ENCODE data around the gene ZKSCAN2.

Gene ZKSCAN2

DNA sequence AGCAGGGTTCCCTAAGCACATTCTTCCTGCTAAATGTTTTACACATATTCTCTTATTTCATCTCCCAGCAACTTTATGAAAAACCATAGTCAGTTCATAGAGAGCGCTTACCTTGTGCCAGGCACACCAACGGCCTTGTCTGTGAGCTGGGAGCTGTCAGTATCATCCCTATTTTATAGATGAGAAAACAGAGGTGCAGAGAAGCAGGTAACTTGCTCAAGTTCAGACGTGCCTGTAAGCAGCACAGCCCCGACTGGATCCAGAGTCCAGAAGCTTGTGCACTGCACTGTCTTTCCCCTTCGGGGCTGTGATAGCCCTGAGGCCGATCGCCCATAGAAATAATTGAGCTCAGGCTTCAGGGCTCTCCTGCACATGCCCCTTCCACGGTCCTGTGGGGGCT lies 34.7 kb downstream of the ZKSCAN2 start:
- Histone ChIP-seq H3K36me3 (replicated peaks; ENCODE audit: insufficient read depth, low read length) (no peaks in the 10 kb centered on the region), H3K27me3 (replicated peaks; ENCODE audit: insufficient read depth, low read length) (no peaks in the 10 kb centered on the region), H3K9me2 (replicated peaks; ENCODE audit: insufficient read depth, low read length) (no peaks in the 10 kb centered on the region), H3K4me3 (ENCODE audit: low read length) (no peak overlapping the region), H3K4me2 (ENCODE audit: low read depth, low read length) (no peak overlapping the region), H3K9ac (ENCODE audit: low read length) (no peak overlapping the region), H4K20me1 (ENCODE audit: insufficient read depth, low read length) (no peaks in the 10 kb centered on the region), H3K9me3 (replicated peaks; ENCODE audit: insufficient read depth, low read length) (no peaks in the 10 kb centered on the region), H3F3A (ENCODE audit: insufficient read depth, low read length) (no peaks in the 10 kb centered on the region), H3K79me2 (ENCODE audit: low read length) (no peaks in the 10 kb centered on the region), H3K4me1 (ENCODE audit: low read length) (no peaks in the 10 kb centered on the region), H2AFZ (ENCODE audit: low read length) (no peak overlapping the region), H3K27ac (ENCODE audit: low read length) (no peak overlapping the region)
- no peak for TF ChIP-seq EZH2 (optimal IDR thresholded peaks at IDR 0.05; ENCODE audit: low read depth, low read length)
- DNase-seq: no peak

DNA sequence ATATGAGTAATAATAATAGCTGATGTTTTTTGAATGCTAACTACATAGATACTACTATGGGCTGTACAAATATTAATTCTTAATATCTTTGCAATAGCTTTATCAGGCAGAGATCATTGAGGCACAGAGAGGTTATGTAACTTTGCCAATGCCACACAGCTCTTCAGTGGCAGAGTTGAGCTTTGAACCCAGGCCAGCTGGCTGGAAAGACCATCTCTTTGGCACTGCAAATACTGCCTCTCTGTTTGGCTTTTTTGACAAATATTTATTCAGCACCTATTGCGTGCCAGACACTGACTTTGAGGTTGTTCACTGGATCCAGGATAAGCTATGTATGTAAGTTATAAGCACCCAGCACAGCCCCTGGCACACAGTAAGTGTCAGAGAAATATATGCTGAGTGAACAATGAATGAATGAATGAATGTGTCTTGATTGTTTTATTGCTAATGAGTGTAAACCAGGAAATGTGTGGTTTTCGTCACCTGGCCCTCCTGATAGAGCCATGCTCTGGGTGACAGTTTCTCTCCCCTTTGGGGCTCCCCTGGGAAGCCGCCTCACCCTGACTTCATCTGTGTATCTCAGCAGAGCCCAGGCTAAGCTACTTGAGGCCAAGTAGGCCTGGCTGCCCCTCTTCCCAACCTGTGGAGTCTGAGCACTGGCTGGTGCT lies 38.4 kb downstream of the ZKSCAN2 start:
- Histone ChIP-seq H3K79me2 (ENCODE audit: low read length) (no peaks in the 10 kb centered on the region), H3K9ac (ENCODE audit: low read length) (no peak overlapping the region), H3K4me2 (ENCODE audit: low read depth, low read length) (no peak overlapping the region), H2AFZ (ENCODE audit: low read length) (no peak overlapping the region), H3K9me2 (replicated peaks; ENCODE audit: insufficient read depth, low read length) (no peaks in the 10 kb centered on the region), H3K27me3 (replicated peaks; ENCODE audit: insufficient read depth, low read length) (no peaks in the 10 kb centered on the region), H3K27ac (ENCODE audit: low read length) (no peak overlapping the region), H3K4me3 (ENCODE audit: low read length) (no peak overlapping the region), H3K4me1 (ENCODE audit: low read length) (no peaks in the 10 kb centered on the region), H3K9me3 (replicated peaks; ENCODE audit: insufficient read depth, low read length) (no peaks in the 10 kb centered on the region), H3F3A (ENCODE audit: insufficient read depth, low read length) (no peaks in the 10 kb centered on the region), H3K36me3 (replicated peaks; ENCODE audit: insufficient read depth, low read length) (no peaks in the 10 kb centered on the region), H4K20me1 (ENCODE audit: insufficient read depth, low read length) (no peaks in the 10 kb centered on the region)
- TF ChIP-seq, protein P1, sequence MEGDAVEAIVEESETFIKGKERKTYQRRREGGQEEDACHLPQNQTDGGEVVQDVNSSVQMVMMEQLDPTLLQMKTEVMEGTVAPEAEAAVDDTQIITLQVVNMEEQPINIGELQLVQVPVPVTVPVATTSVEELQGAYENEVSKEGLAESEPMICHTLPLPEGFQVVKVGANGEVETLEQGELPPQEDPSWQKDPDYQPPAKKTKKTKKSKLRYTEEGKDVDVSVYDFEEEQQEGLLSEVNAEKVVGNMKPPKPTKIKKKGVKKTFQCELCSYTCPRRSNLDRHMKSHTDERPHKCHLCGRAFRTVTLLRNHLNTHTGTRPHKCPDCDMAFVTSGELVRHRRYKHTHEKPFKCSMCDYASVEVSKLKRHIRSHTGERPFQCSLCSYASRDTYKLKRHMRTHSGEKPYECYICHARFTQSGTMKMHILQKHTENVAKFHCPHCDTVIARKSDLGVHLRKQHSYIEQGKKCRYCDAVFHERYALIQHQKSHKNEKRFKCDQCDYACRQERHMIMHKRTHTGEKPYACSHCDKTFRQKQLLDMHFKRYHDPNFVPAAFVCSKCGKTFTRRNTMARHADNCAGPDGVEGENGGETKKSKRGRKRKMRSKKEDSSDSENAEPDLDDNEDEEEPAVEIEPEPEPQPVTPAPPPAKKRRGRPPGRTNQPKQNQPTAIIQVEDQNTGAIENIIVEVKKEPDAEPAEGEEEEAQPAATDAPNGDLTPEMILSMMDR (IDR thresholded peaks at IDR 0.05; ENCODE audit: low read length): no peak
- TF ChIP-seq EZH2 (optimal IDR thresholded peaks at IDR 0.05; ENCODE audit: low read depth, low read length) (no peak), EZH2phosphoT487 (IDR thresholded peaks at IDR 0.05; ENCODE audit: low read length) (no peak)
- no peak for DNase-seq

DNA sequence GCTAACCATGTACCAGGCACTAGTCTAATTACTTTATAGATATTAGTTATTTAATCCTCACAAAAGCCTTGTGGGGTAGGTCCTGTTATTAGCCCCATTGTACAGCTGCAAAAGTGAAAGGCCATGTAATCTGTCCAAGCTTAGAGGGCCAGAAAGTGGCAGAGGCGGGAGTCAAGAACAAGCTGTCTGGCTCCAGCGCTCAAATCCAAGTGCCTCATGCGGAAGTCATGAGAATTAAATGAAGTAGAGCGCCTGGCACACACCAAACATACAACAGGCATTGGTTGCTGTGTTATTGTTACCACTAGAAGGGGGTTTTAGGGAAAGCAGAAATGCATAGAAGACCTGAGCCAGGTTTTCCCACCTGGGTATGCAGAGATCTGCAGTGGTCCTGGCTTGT lies 39.7 kb downstream of the ZKSCAN2 start:
- H3K27ac ChIP-seq (ENCODE audit: low read length): no peak overlapping the region
- no peaks in the 10 kb centered on the region for H3K9me2 ChIP-seq (replicated peaks; ENCODE audit: insufficient read depth, low read length)
- DNase-seq: no peak
- no peak overlapping the region for H3K9ac ChIP-seq (ENCODE audit: low read length)
- H3K4me2 ChIP-seq (ENCODE audit: low read depth, low read length): no peak overlapping the region
- no peaks in the 10 kb centered on the region for H3K27me3 ChIP-seq (replicated peaks; ENCODE audit: insufficient read depth, low read length)
- H3K36me3 ChIP-seq (replicated peaks; ENCODE audit: insufficient read depth, low read length): no peaks in the 10 kb centered on the region
- H2AFZ ChIP-seq (ENCODE audit: low read length): no peak overlapping the region
- H3F3A ChIP-seq (ENCODE audit: insufficient read depth, low read length): no peaks in the 10 kb centered on the region
- H3K4me1 ChIP-seq (ENCODE audit: low read length): no peaks in the 10 kb centered on the region
- no peaks in the 10 kb centered on the region for H3K79me2 ChIP-seq (ENCODE audit: low read length)
- TF ChIP-seq EZH2 (optimal IDR thresholded peaks at IDR 0.05; ENCODE audit: low read depth, low read length) (no peak), EZH2phosphoT487 (IDR thresholded peaks at IDR 0.05; ENCODE audit: low read length) (no peak)
- TF ChIP-seq, protein P1 (IDR thresholded peaks at IDR 0.05; ENCODE audit: low read length): no peak
- H3K4me3 ChIP-seq (ENCODE audit: low read length): no peak overlapping the region
- H3K9me3 ChIP-seq (replicated peaks; ENCODE audit: insufficient read depth, low read length): no peaks in the 10 kb centered on the region
- H4K20me1 ChIP-seq (ENCODE audit: insufficient read depth, low read length): no peaks in the 10 kb centered on the region

DNA sequence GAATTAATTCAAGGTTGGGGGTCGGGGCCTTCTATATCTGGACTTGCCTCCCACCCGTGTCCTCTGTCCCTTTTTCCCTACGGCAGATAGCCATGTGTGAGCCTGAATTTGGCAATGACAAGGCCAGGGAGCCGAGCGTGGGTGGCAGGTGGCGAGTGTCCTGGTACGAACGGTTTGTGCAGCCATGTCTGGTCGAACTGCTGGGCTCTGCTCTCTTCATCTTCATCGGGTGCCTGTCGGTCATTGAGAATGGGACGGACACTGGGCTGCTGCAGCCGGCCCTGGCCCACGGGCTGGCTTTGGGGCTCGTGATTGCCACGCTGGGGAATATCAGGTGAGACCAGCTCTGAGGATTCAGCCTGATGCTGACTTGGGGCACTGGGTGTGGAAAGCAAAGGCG lies 40.5 kb downstream of the ZKSCAN2 start:
- no peaks in the 10 kb centered on the region for H3K36me3 ChIP-seq (replicated peaks; ENCODE audit: insufficient read depth, low read length)
- no peak for DNase-seq
- H3K4me2 ChIP-seq (ENCODE audit: low read depth, low read length): no peak overlapping the region
- no peak overlapping the region for H3K9ac ChIP-seq (ENCODE audit: low read length)
- no peaks in the 10 kb centered on the region for H3K9me2 ChIP-seq (replicated peaks; ENCODE audit: insufficient read depth, low read length)
- no peaks in the 10 kb centered on the region for H3K4me1 ChIP-seq (ENCODE audit: low read length)
- H3K4me3 ChIP-seq (ENCODE audit: low read length): no peak overlapping the region
- no peaks in the 10 kb centered on the region for H3K9me3 ChIP-seq (replicated peaks; ENCODE audit: insufficient read depth, low read length)
- no peak overlapping the region for H2AFZ ChIP-seq (ENCODE audit: low read length)
- H4K20me1 ChIP-seq (ENCODE audit: insufficient read depth, low read length): no peaks in the 10 kb centered on the region
- H3K79me2 ChIP-seq (ENCODE audit: low read length): no peaks in the 10 kb centered on the region
- no peaks in the 10 kb centered on the region for H3K27me3 ChIP-seq (replicated peaks; ENCODE audit: insufficient read depth, low read length)
- H3K27ac ChIP-seq (ENCODE audit: low read length): no peak overlapping the region
- no peak for TF ChIP-seq EZH2 (optimal IDR thresholded peaks at IDR 0.05; ENCODE audit: low read depth, low read length)
- no peak for TF ChIP-seq EZH2phosphoT487 (IDR thresholded peaks at IDR 0.05; ENCODE audit: low read length)
- TF ChIP-seq, protein P1 (IDR thresholded peaks at IDR 0.05; ENCODE audit: low read length): no peak
- H3F3A ChIP-seq (ENCODE audit: insufficient read depth, low read length): no peaks in the 10 kb centered on the region
